Neural cell (in vitro differentiated cells): ENCODE data around the gene PTPRT.

Source experiments
- POLR2AphosphoS5 ChIP-seq: IDR thresholded peaks from 2 replicates; pipeline ENCODE4 v1.6.1; 2012
- RAD21 ChIP-seq: fragments of 450-650 bp; conservative IDR thresholded peaks from 2 replicates; pipeline ENCODE4 v1.6.1; 2014; ENCODE audit warnings: antibody characterized with exemption, mild to moderate bottlenecking, moderate library complexity

GRCh38 chr20:42986143-42986773, 203.4 kb downstream of the PTPRT start:
- TF ChIP-seq POLR2AphosphoS5 (no peak), RAD21 (no peak)
